GM12801 (cell line): ENCODE measurements around the gene TIGIT.

Experiments used
- CTCF ChIP-seq: IDR thresholded peaks from one replicate; pipeline ENCODE4 v1.5.1; 2011; ENCODE audit warnings: control low read depth; ENCODE audit not compliant: insufficient read length; ENCODE audit errors: extremely low read depth

TIGIT gene

GRCh38 chr3:114274929-114275328 lies 18.9 kb upstream of the TIGIT start:
- TF ChIP-seq CTCF: no peak

- no peak for TF ChIP-seq CTCF
Observed at GRCh38 chr3:114284644-114285043, 9.2 kb upstream of the TIGIT start.

GRCh38 chr3:114285648-114286230 lies 8.1 kb upstream of the TIGIT start:
- no peak for TF ChIP-seq CTCF

GRCh38 chr3:114286266-114286665 lies 7.6 kb upstream of the TIGIT start:
- no peak for TF ChIP-seq CTCF

GRCh38 chr3:114290911-114291901 lies 2.6 kb upstream of the TIGIT start:
- no peak for TF ChIP-seq CTCF

GRCh38 chr3:114294940-114295480 lies 1.2 kb downstream of the TIGIT start:
- no peak for TF ChIP-seq CTCF

- TF ChIP-seq CTCF: no peak
Observed at GRCh38 chr3:114295946-114296345, 2.1 kb downstream of the TIGIT start.
